KOPT-K1 (cell line): ENCODE data around the gene ELF1.

ENCODE experiments used
- H3K27ac ChIP-seq: fragments of 200-600 bp; sonication (generic); 2 replicates; pipeline ENCODE4 v1.5.1; 2016; ENCODE audit warnings: antibody characterized with exemption, mild to moderate bottlenecking, low read depth, low read length; ENCODE audit not compliant: poor library complexity, severe bottlenecking
- H3K36me3 ChIP-seq: fragments of 200-600 bp; sonication (generic); 2 replicates; pipeline ENCODE4 v1.5.1; 2017; ENCODE audit warnings: antibody characterized with exemption, mild to moderate bottlenecking, low read length, moderate library complexity; ENCODE audit not compliant: insufficient read depth
- H3K9me3 ChIP-seq: fragments of 200-600 bp; sonication (generic); 2 replicates; pipeline ENCODE4 v1.5.1; 2017; ENCODE audit warnings: antibody characterized with exemption, low read length, mild to moderate bottlenecking; ENCODE audit not compliant: insufficient read depth, poor library complexity, severe bottlenecking

The ELF1 gene

GRCh38 chr13:41019011-41019487 lies at the start of gene ELF1:
Gene ELF1, minus strand, starts transcription at chr13:41019316. Its CDS starts 37,262 bp downstream, at chr13:40982054.
- Histone ChIP-seq H3K36me3 (no peaks in the 10 kb centered on the region), H3K27ac (peak within 1 kb of the TSS; percentile 90), H3K9me3 (no peaks in the 10 kb centered on the region)

GRCh38 chr13:41065078-41065477 lies 46.0 kb upstream of the ELF1 start:
- Histone ChIP-seq H3K9me3 (no peaks in the 10 kb centered on the region), H3K27ac (no peak overlapping the region), H3K36me3 (peaks cover 63% of the 10 kb centered on the region)

GRCh38 chr13:41064493-41064892 lies 45.4 kb upstream of the ELF1 start:
- Histone ChIP-seq H3K36me3 (peaks cover 57% of the 10 kb centered on the region), H3K27ac (no peak overlapping the region), H3K9me3 (no peaks in the 10 kb centered on the region)

GRCh38 chr13:41061914-41062837 lies 43.1 kb upstream of the ELF1 start:
- H3K9me3 ChIP-seq = no peaks in the 10 kb centered on the region
- H3K36me3 ChIP-seq = peaks cover 36% of the 10 kb centered on the region
- H3K27ac ChIP-seq = peak overlapping the region; percentile 89

GRCh38 chr13:41061075-41061913 lies 42.2 kb upstream of the ELF1 start, which contains the start of gene WBP4:
Gene WBP4, plus strand, starts transcription at chr13:41061509. Its CDS starts 165 bp downstream, at chr13:41061674.
- no peaks in the 10 kb centered on the region for H3K9me3 ChIP-seq
- peak within 1 kb of the TSS; percentile 89 for H3K27ac ChIP-seq
- H3K36me3 ChIP-seq = peaks cover 28% of the 10 kb centered on the region

- H3K27ac ChIP-seq = peak overlapping the region; percentile 89
- H3K36me3 ChIP-seq = peaks cover 22% of the 10 kb centered on the region
- no peaks in the 10 kb centered on the region for H3K9me3 ChIP-seq
These were observed 41.6 kb upstream of the ELF1 start for GRCh38 chr13:41060724-41061074.

GRCh38 chr13:41060082-41060723 lies 41.1 kb upstream of the ELF1 start:
- Histone ChIP-seq H3K36me3 (peaks cover 17% of the 10 kb centered on the region), H3K9me3 (no peaks in the 10 kb centered on the region), H3K27ac (peak overlapping the region; percentile 89)

GRCh38 chr13:41059456-41060081 lies 40.5 kb upstream of the ELF1 start:
- no peaks in the 10 kb centered on the region for H3K9me3 ChIP-seq
- H3K27ac ChIP-seq = peak overlapping the region; percentile 89
- H3K36me3 ChIP-seq = peaks cover 10% of the 10 kb centered on the region

GRCh38 chr13:41058295-41059070 lies 39.4 kb upstream of the ELF1 start:
- H3K9me3 ChIP-seq = no peaks in the 10 kb centered on the region
- peak overlapping the region; percentile 89 for H3K27ac ChIP-seq
- no peaks in the 10 kb centered on the region; the same call in 1 of the 2 replicates for H3K36me3 ChIP-seq

- Histone ChIP-seq H3K9me3 (no peaks in the 10 kb centered on the region), H3K36me3 (no peaks in the 10 kb centered on the region), H3K27ac (no peak overlapping the region)
These were observed 38.0 kb upstream of the ELF1 start for GRCh38 chr13:41056826-41057711.

GRCh38 chr13:41056194-41056593 lies 37.1 kb upstream of the ELF1 start:
- H3K27ac ChIP-seq = no peak overlapping the region
- H3K9me3 ChIP-seq = no peaks in the 10 kb centered on the region
- H3K36me3 ChIP-seq = no peaks in the 10 kb centered on the region

GRCh38 chr13:41054919-41055619 lies 36.0 kb upstream of the ELF1 start:
- Histone ChIP-seq H3K9me3 (no peaks in the 10 kb centered on the region), H3K36me3 (no peaks in the 10 kb centered on the region), H3K27ac (peak overlapping the region; percentile 34)
